Transverse colon (tissue), 4 donors: ENCODE data around the gene PSMC3IP.

Experiments
- CTCF ChIP-seq, 5 experiments: fragments of 200-600 bp in 3 of 5; fragments of 450-650 bp in 2 of 5; sonication (generic) in 3 of 5; IDR thresholded peaks; 1 replicate in 2 of 5; 2 replicates in 3 of 5; pipeline ENCODE4 v1.5.1; 2016 to 2017; ENCODE audit warnings: antibody characterized with exemption in 5 of 5, inconsistent platforms in 3 of 5, mild to moderate bottlenecking in 2 of 5, moderate library complexity in 1 of 5
- EP300 ChIP-seq: sonication (generic); formaldehyde crosslinking; IDR thresholded peaks from one replicate; pipeline ENCODE4 v1.6.1; 2017; ENCODE audit warnings: antibody characterized with exemption, low read depth
- POLR2A ChIP-seq: fragments of 450-650 bp; IDR thresholded peaks from one replicate; pipeline ENCODE4 v1.6.1; 2016; ENCODE audit warnings: antibody characterized with exemption, mild to moderate bottlenecking, moderate library complexity
- POLR2AphosphoS5 ChIP-seq, 3 donors: sonication (generic); formaldehyde crosslinking; IDR thresholded peaks; one replicate each; pipeline ENCODE4 v1.6.1; 2016; ENCODE audit warnings: antibody characterized with exemption in 3 of 3

- TF ChIP-seq EP300 (no peak), CTCF (IDR thresholded peaks at IDR 0.05) (no peak), POLR2A (no peak), POLR2AphosphoS5 (IDR thresholded peaks at IDR 0.05) (no peak)
Measured at GRCh38 chr17:42559075-42559474, 18.5 kb downstream of the PSMC3IP start.
